Measurements from ENCODE around the gene MICB. TPM values are rescaled to one million over a fixed set of nuclear protein-coding genes. Genes with fewer than 3 reads are reported as not detected.

Gene MICB
- total RNA-seq, 1 donor, result 16.6 TPM

DNA sequence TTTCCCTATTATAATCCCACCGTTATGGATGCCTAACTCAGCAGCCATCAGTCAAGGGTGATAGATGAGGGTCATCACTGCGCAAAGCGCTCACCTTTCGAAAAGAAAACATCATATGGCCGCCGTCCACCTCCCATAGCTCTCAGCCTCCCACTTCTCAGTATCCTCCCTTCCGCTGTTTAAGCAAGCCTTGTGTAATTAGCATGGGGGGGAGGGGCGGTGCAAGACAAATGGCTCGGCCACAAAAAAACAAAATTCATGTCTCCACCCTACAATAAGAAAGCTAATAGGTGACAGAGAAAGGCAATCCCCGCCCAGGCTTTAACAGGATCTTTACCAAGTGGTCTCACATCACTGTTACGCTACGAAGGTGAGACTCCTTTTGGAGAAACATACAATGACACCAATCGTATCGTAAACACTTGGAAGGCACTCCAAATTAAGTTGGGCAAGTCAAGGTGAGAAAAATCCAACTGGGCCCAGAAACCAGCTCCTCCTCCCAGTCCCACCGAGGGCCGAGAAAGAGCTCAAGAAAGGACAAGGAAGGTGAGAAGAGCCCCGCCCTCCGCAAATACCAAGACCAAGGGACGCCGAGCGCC, 43.2 kb downstream of the MICB start:
- TF ChIP-seq, protein P1, sequence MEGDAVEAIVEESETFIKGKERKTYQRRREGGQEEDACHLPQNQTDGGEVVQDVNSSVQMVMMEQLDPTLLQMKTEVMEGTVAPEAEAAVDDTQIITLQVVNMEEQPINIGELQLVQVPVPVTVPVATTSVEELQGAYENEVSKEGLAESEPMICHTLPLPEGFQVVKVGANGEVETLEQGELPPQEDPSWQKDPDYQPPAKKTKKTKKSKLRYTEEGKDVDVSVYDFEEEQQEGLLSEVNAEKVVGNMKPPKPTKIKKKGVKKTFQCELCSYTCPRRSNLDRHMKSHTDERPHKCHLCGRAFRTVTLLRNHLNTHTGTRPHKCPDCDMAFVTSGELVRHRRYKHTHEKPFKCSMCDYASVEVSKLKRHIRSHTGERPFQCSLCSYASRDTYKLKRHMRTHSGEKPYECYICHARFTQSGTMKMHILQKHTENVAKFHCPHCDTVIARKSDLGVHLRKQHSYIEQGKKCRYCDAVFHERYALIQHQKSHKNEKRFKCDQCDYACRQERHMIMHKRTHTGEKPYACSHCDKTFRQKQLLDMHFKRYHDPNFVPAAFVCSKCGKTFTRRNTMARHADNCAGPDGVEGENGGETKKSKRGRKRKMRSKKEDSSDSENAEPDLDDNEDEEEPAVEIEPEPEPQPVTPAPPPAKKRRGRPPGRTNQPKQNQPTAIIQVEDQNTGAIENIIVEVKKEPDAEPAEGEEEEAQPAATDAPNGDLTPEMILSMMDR (IDR thresholded peaks at IDR 0.05; ENCODE audit: insufficient read depth, low read length), result no peak
- H3K4me3 ChIP-seq (ENCODE audit: low read depth, low read length), result peak overlapping the region; percentile 95
- peak; percentile 58 for DNase-seq (ENCODE audit: low read depth)

DNA sequence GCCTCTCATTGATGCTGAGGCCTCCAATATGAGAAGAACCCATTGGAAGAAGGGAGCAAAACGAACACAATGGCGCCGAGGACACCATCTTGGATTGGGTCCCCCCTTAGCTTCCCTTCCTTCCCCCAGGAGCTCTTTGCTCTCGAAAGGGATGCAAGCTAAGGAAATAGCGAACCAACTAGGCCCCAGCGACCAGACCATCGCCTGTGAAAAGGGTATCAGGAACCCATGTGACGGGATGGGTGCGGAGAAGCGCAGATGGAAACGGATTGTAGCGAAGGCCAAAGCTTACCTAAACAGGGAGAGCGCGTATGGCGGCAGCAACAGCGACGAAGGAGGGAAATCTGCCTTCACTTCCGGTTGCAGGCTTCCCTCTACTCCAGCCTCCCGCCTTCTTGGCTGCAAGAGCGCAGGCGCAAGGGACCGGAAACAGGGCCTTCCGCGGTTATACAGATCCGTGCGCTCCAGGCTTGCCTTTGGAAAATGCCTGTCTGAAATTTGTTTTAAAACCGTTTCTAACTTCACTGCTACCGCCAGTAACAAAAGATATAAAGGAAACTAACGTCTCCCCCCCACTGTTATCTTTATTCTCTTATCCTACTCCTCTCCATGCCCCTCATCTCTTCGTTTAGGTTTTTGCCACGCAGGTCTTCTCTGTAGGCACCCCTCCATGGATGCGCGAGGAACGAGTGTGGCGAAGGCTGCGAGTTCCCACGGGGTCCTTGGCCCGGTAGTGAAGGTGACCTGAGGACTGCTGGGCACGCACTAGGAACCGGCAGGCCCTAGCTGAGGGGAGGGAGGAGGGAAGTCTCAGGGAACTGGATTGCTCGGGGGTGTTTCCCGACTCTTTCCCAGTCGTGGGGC, 43.9 kb downstream of the MICB start, which contains the start of gene DDX39B:
TSS of gene DDX39B (minus strand) at position 346 of the 864 bp plus-strand sequence. CDS start 1,471 bp downstream, outside the sequence.
- DNase-seq (ENCODE audit: low read depth), result peak; percentile 98
- peak within 1 kb of the TSS; percentile 95 for H3K4me3 ChIP-seq (ENCODE audit: low read depth, low read length)
- TF ChIP-seq, protein P1 (IDR thresholded peaks at IDR 0.05; ENCODE audit: insufficient read depth, low read length), result no peak

DNA sequence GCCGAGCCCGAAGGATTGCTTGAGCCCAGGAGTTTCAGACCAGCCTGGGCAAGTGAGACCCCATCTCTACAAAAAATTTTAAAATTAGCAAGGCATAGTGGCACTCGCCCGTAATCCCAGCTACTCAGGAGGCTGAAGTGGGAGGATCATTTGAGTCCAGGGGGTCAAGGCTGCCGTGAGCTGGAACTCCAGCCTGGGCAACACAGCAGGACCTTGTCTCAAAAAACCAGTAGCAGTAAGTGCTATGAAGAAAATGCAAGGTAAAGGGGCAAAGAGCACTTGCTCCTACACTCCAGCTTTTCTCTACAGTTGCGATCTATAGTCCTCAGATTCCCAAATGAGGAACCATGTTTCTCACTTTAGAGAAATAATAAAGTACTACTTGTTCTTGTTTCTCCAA, 45.7 kb downstream of the MICB start:
- TF ChIP-seq, protein P1 (IDR thresholded peaks at IDR 0.05; ENCODE audit: insufficient read depth, low read length), result no peak
- DNase-seq (ENCODE audit: low read depth), result no peak
- H3K4me3 ChIP-seq (ENCODE audit: low read depth, low read length), result no peak overlapping the region

DNA sequence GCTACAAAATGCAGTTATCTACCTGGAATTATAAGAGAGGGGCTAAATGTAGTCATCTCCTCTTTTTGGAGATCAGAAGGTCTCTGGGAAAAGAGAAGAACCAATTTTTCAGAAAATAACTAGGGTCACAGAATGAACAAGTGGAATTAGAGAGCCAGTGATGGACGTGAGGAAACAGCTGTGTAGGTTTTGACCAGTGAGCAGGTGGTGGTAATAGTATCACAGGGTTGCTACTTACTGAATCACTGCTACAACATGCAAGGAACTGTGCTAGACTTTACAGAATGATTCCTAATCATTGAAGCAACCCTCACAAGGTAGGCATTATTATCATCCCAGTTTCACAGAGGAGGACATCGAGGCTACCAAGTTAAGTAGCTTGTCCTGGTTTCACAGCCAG, 46.7 kb downstream of the MICB start:
- no peak for DNase-seq (ENCODE audit: low read depth)
- TF ChIP-seq, protein P1 (IDR thresholded peaks at IDR 0.05; ENCODE audit: insufficient read depth, low read length), result no peak
- H3K4me3 ChIP-seq (ENCODE audit: low read depth, low read length), result no peak overlapping the region

DNA sequence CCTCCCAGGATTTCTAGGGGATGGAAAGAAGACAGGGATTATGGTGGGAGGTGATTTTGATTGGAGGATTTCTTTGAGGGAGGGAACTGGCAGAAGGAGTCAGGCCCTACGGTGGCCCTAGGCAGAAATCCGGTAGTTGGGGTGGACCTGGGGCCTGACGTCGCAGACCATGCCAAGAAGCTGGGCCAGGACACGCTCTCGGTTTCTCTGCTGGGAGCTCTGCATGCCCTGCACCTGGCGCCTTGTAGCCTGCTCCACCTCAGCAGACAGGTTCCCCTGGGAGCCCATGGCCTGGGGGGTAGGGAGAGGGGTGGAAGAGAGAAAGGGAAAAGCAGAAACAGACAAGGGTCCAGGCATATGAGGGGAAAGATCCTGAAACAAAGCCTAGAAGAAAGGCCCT, 47.3 kb downstream of the MICB start:
- TF ChIP-seq, protein P1 (IDR thresholded peaks at IDR 0.05; ENCODE audit: insufficient read depth, low read length), result no peak
- DNase-seq (ENCODE audit: low read depth), result no peak
- H3K4me3 ChIP-seq (ENCODE audit: low read depth, low read length), result no peak overlapping the region

DNA sequence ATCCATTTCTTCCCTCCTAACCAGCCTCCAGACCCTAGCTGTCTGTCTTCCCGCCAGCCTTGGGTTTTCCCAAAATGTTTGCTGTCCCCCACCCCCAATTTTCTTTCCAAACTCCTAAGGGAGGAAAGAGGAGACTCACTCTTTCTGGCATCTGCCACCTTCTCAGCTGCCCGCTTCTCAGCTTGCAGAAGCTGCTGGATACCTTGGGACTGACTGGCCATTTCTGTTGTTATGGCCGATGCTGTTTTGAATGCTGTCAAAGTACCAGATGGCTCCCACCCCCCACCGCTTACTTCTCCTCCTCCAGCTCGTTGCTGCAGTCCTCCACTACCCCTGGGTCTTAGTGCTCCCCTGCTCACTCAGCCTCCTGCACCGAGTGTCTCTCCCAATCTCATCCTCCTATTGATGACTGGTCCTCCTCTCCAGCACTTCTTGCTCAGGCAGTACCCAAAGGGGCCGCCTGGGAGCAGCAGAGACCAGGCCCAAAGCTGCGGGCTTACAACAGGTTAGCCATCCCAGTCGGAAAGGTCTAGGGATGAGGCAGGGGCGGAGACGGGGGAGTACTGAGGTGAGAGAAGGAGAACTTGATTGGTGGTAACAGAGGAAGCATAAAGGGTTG, 48.5 kb downstream of the MICB start, which contains the start of gene ATP6V1G2:
TSS of gene ATP6V1G2 (minus strand) at position 270 of the 619 bp plus-strand sequence. CDS start at position 221, 49 bp downstream.
- TF ChIP-seq, protein P1 (IDR thresholded peaks at IDR 0.05; ENCODE audit: insufficient read depth, low read length), result peak; percentile 99
- peak within 1 kb of the TSS; percentile 71 for H3K4me3 ChIP-seq (ENCODE audit: low read depth, low read length)
- DNase-seq (ENCODE audit: low read depth), result peak; percentile 93

All from fibroblast of the aortic adventitia (primary cell).